Tibial nerve (tissue), 4 donors: ENCODE data around the gene ERCC8.

Experiments
- EP300 ChIP-seq, 2 donors: sonication (generic); formaldehyde crosslinking; IDR thresholded peaks; one replicate each; pipeline ENCODE4 v1.6.1; 2017; ENCODE audit warnings: antibody characterized with exemption in 2 of 2, mild to moderate bottlenecking in 1 of 2
- POLR2A ChIP-seq, 2 donors: fragments of 450-650 bp; IDR thresholded peaks; one replicate each; pipeline ENCODE4 v1.6.1; 2017; ENCODE audit warnings: antibody characterized with exemption in 2 of 2, mild to moderate bottlenecking in 2 of 2, moderate library complexity in 2 of 2
- TF ChIP-seq, protein P1 (sequence below), 5 experiments: fragments of 200-600 bp in 3 of 5; fragments of 450-650 bp in 2 of 5; sonication (generic) in 3 of 5; IDR thresholded peaks; one replicate each; pipeline ENCODE4 v1.5.1; 2016 to 2019; ENCODE audit warnings: antibody characterized with exemption in 5 of 5, mild to moderate bottlenecking in 3 of 5, moderate library complexity in 2 of 5

DNA sequence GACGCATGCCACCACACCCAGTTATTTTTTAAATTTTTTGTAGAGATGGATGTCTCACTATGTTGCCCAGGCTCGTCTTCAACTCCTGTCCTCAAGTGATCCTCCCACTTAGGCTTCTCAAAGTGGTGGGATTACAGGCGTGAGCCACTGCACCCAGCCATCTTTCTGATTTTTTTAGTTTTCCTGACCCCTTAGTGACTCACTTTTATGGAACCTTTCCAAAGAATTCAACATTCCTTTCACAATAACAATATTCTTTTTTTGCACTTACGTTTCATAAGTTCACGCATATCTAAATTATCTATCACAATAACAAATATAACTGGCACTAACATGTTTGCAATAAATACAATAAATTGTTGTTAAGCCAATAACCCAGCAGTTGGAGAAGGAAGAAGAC is 109.3 kb downstream of the ERCC8 start:
- TF ChIP-seq, protein P1, sequence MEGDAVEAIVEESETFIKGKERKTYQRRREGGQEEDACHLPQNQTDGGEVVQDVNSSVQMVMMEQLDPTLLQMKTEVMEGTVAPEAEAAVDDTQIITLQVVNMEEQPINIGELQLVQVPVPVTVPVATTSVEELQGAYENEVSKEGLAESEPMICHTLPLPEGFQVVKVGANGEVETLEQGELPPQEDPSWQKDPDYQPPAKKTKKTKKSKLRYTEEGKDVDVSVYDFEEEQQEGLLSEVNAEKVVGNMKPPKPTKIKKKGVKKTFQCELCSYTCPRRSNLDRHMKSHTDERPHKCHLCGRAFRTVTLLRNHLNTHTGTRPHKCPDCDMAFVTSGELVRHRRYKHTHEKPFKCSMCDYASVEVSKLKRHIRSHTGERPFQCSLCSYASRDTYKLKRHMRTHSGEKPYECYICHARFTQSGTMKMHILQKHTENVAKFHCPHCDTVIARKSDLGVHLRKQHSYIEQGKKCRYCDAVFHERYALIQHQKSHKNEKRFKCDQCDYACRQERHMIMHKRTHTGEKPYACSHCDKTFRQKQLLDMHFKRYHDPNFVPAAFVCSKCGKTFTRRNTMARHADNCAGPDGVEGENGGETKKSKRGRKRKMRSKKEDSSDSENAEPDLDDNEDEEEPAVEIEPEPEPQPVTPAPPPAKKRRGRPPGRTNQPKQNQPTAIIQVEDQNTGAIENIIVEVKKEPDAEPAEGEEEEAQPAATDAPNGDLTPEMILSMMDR (IDR thresholded peaks at IDR 0.05) = no peak
- no peak for TF ChIP-seq POLR2A (IDR thresholded peaks at IDR 0.05)
- no peak for TF ChIP-seq EP300 (IDR thresholded peaks at IDR 0.05)
